GM18907 (cell line): ENCODE measurements around the gene C14orf93.
"Not testable (repeated sequence)": the region's sequence is repeated elsewhere in the genome, so short reads cannot be mapped to it uniquely, and the experiment has no call there.

Source experiments
- ATAC-seq: cut with Tn5 transposase; IDR thresholded peaks from one replicate; pipeline ENCODE4 v1.9.1; 2021; ENCODE audit warnings: mild to moderate bottlenecking, moderate library complexity; ENCODE audit not compliant: unreplicated experiment

C14orf93 gene

GRCh38 chr14:22977684-22978486 is 32.1 kb downstream of the C14orf93 start:
- no peak for ATAC-seq

GRCh38 chr14:22977434-22977683 is 32.6 kb downstream of the C14orf93 start:
- ATAC-seq: no peak

GRCh38 chr14:22976620-22977433 is 33.1 kb downstream of the C14orf93 start:
- no peak for ATAC-seq

GRCh38 chr14:22974530-22975313 is 35.2 kb downstream of the C14orf93 start:
- no peak for ATAC-seq

- ATAC-seq: no peak
Measured at GRCh38 chr14:22973217-22974032, 36.5 kb downstream of the C14orf93 start.

- ATAC-seq: no peak
Measured at GRCh38 chr14:22972313-22972930, 37.5 kb downstream of the C14orf93 start.

- no peak for ATAC-seq
Measured at GRCh38 chr14:22971152-22971551, 38.8 kb downstream of the C14orf93 start.

GRCh38 chr14:22966783-22967269 is 43.1 kb downstream of the C14orf93 start:
- ATAC-seq: no peak

- not testable (repeated sequence) for ATAC-seq
Measured at GRCh38 chr14:22965916-22966782, 43.8 kb downstream of the C14orf93 start.

- ATAC-seq: no peak
Measured at GRCh38 chr14:22962061-22962676, 47.8 kb downstream of the C14orf93 start.

- no peak for ATAC-seq
Measured at GRCh38 chr14:22955702-22956569, 54.0 kb downstream of the C14orf93 start.

GRCh38 chr14:22952418-22952817 is 57.5 kb downstream of the C14orf93 start:
- ATAC-seq: no peak

- not testable (repeated sequence) for ATAC-seq
Measured at GRCh38 chr14:22951795-22952194, 58.1 kb downstream of the C14orf93 start.

GRCh38 chr14:22945642-22946041 is 64.3 kb downstream of the C14orf93 start:
- no peak for ATAC-seq

- no peak for ATAC-seq
Measured at GRCh38 chr14:22939684-22940083, 70.3 kb downstream of the C14orf93 start.
